HG03066 (cell line): Measurements from ENCODE around the gene ADGRD1.
A peak's percentile ranks its signal among the peaks of the same experiment; 100 is the strongest.

Experiments used
- ATAC-seq: cut with Tn5 transposase; IDR thresholded peaks from one replicate; pipeline ENCODE4 v1.9.1; 2021; ENCODE audit warnings: low read depth; ENCODE audit not compliant: unreplicated experiment

ADGRD1 gene

DNA sequence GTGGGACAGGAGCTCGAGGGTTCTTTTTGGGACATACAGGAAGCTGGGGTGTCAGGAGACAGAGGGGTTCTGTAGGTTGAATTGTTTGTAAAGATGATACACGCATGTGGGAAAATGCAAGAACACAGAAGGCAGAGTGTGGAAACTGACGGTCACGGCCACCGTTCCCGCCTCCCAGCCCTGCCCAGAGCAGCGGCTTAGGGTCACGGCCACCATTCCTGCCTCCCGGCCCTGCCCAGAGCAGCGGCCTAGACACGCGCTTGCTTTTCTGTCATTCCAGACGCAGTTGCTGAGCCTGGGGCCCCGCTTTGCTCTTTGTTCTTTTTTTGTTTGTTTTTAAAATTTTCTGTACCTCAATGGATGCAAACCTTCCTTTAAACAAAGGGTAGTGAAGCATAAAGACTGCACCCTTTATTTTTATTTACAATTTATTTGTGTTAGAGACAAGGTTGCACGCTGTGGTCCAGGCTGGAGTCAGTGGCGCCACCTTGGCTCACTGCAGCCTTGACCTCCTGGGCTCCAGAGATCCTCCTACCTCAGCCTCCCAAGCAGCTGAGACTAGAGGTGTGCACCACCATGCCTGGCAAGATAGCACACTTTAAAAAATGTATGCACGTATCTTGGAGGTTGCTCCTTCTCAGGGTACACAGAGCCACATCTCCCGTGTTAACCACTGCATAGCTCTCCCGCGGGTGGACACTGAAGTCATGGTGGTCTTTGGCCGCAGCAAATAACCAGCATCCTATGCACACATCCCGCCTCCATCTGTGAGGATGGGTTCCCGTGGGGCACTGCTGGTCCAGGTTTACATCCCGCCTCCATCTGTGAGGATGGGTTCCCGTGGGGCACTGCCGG, 142.3 kb downstream of the ADGRD1 start:
- ATAC-seq, result no peak

GRCh38 chr12:131096681-131097181, 143.0 kb downstream of the ADGRD1 start:
- no peak for ATAC-seq

GRCh38 chr12:131097202-131098177, 143.8 kb downstream of the ADGRD1 start:
- ATAC-seq, result no peak

- no peak for ATAC-seq
Observed at GRCh38 chr12:131098178-131098981, 144.7 kb downstream of the ADGRD1 start.

DNA sequence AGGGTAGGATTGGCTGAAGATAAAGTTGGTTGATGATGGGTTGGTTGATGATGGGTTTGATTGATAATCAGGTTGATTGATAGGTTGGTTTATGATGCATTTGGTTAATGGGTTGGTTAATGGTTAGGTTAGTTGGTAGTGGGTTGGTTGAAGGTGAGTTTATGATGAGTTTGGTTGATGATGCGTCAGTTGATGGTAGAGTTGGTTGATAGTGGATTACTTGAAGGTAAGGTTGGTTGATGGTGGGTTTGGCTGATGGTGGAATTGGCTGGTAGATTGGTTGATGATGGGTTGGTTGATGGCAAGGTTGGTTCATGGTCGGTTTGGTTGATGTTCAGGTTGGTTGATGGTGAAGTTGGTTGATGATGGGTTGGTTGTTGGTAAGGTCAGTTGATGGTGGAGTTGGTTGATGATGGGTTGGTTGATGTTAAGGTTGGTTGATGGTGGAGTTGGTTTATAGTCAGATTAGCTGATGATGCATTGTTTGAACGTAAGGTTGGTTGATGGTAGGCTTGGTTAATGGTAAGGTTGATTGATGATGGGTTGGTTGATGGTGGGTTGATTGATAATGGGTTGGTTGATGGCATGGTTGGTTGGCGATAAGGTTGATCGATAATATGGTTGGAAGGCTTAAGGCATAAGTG, 146.4 kb downstream of the ADGRD1 start:
- no peak for ATAC-seq

- ATAC-seq, result no peak
Observed at GRCh38 chr12:131101006-131101405, 147.3 kb downstream of the ADGRD1 start.

DNA sequence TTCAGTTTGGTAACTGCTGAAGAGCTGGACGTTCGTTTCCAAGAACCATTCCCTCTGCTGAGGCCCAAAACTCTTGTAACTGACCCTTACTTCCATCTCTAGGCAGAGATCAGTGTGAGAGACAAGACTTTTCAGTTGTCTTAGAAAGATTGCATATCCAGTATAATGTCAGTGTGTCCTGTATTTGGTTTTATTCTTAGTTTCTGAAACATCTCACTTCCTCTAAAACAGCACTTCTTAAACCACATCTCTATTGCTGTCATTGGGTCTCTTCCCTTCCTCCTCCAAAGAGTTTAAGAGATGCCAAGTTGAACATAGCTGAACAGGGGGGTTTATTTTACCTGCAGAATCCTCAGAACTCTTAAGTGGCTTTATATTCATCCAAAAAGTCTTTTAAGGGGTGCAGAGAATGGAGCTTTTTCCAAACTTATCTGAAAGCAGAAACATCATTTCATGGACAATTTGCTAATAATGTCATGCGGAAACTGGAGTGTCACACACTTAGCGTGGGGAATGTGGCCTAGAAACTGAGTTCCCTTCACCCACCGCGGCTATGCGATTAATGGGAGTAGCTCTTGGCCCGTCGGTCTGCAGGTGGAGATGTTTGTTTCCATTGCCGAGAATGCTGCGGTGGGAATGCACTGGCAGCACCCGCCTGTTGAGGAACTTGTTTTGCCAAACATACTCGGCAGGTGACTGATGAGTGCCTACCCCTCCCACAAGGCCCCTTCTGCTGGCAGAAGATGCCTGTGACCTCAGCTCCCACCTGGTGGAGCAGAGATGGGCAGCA, 148.2 kb downstream of the ADGRD1 start:
- peak; percentile 61 for ATAC-seq

- ATAC-seq, result no peak
Observed at GRCh38 chr12:131102493-131102931, 148.8 kb downstream of the ADGRD1 start.

DNA sequence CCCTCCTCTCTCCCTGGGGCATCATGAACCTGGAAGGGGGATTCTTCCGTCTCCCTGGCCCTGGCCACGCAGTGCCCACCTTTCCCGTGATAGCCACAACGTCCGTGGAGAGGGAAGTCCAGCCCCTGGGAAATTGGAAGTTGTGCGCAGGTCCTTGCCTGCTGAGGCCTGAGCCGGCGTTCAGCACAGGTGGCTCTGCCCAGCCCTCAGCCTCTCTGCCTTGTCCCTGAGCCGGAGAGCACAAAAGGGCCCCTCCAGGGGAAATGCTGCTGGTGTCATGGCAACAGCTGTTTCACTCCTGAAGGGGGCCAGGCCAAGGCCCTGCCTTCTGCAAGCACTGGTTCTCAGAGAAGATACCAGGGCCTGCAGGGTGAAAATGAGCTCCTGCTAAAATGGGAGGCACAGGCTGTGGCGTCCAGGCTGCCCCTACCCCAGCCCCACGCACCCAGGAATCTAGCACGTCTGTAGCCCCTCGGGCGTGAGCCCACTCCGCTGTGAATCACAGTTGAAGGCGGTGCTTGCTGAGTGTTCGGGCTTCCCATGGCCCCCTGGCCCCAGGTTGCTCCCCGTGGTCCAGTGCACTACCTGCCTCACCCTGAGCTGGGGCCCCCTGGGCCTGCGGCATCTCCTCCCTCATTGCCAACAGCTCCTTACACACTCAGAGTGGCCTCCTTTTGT, 149.4 kb downstream of the ADGRD1 start:
- ATAC-seq, result no peak

- ATAC-seq, result no peak
Observed at GRCh38 chr12:131103669-131104462, 150.2 kb downstream of the ADGRD1 start.

DNA sequence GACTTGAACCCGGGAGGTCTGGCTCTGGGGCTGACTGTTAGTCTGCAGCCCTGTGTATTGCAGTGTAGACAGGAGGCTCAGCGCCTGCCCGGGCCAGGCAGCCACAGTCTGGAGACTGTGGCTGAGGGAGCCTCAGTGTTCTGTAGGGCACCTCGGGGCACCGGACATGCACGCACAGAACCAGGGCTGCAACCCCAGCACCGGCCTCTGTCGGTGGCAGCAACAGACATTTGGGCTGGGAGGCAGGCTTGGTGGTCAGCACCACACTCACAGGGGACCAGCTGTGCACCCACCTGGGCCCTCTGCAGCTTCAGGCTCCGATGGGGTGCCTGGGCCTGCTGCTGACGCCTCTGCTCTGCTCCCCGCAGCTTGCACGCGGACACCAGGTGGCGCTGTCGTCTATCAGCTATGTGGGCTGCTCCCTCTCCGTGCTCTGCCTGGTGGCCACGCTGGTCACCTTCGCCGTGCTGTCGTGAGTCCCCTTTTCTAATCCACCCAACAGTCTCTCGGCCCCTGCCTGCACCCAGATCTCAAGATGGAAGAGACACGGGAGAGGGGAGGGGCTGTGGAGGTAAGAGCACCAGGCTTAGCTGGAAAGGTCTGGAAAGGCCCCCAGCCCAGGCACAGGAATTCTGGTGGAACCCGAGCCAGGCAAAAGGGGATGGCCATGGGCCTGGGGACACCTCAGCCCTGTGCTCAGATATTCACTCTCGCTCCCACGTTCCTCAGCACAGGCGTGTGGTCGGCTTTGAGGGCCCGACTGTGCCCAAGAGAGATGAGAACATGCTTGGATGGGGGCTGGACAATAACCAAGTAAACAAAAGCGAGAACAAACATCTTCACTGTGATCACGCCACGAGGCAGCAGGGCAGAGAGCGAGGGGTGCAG, 151.0 kb downstream of the ADGRD1 start:
- ATAC-seq, result peak; percentile 64

DNA sequence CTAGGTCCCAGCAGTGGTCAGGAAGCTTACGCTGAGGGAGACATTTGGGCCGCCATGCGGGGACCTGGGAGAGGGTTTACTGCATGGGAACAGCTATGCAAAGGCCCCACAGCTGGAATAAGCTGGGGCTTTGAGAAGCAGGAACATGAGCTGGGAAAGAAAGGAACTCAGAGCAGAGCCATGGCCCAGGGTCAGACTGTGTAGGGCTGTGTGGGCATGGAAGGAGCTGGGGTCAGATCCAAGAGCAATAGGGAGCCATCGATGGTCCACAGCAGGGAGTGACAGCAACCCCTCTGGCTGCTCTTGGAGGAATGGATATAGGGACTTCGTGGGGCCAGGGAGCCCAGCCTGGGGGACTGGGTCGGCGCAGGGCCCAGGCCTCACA, 151.6 kb downstream of the ADGRD1 start:
- ATAC-seq, result no peak

DNA sequence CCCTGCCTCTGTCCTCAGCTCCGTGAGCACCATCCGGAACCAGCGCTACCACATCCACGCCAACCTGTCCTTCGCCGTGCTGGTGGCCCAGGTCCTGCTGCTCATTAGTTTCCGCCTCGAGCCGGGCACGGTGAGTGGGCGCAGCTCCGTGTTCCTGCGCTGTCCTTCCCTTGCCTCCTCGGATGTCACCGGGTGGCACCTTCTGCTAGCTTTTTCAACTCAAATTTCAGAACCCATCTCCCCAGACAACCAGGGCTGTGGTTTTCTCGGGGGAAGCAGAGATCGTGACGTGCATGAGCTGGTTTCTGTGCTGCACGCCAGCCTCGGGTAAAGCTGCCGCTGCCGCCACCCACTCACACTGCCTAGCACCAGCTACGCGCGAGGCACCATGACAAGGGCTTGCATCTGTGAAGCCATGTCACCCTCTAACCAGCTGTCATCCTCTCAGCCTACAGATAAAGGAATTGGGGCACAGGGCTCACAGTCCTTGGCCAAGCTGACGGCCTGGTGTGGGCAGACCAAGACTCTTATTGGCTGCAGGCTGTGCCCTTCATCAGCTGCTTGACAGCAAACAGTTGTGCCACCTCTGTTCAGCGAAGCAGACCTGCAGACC, 152.1 kb downstream of the ADGRD1 start:
- no peak for ATAC-seq

- ATAC-seq, result no peak
Observed at GRCh38 chr12:131106349-131106941, 152.7 kb downstream of the ADGRD1 start.

DNA sequence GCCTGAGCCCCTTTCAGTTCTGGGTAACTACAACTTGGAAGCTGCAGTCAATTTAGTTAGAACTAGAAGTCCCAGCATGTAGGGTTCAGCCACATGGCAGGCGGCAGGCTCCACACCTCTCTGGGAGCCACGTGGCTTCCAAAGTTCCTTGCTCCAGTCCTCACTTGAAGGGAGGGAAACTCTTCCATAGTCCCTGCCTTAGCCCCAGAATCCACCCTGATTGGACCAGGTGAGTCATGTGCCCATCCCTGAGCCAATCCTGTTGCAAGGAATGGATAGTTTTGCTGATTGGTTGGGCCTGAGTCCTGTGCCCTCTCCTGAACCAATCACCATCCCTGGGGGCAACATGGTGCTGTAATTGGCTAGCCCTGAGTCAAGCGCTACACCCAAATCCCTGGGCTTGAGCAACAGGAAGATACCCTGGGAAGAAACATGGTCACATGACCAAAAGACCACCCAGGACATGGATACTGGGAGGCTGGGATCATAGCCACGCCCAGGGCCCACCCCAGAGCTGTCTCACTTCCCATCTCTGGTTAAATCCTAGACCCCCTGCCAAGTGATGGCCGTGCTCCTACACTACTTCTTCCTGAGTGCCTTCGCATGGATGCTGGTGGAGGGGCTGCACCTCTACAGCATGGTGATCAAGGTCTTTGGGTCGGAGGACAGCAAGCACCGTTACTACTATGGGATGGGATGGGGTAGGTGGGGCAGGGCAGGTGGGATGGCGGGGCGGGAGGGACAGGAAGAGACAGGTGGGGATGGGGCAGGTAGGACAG, 154.7 kb downstream of the ADGRD1 start:
- ATAC-seq, result no peak
